Stimulated activated CD8-positive, alpha-beta memory T cell treated with anti-CD3 and anti-CD28 coated beads, Interleukin-12 subunit alpha, Interleukin-12 subunit beta, amount 100 ng/mL, for 24 hours (primary cell): Measurements from ENCODE around the gene VWA3B.
"Not testable (repeated sequence)": the region's sequence is repeated elsewhere in the genome, so short reads cannot be mapped to it uniquely, and the experiment has no call there.

ENCODE experiments used
- DNase-seq: peaks from one replicate; pipeline ENCODE4 v3.0.0-alpha.2; 2020; ENCODE audit errors: extremely low read depth

Gene VWA3B, protein sequence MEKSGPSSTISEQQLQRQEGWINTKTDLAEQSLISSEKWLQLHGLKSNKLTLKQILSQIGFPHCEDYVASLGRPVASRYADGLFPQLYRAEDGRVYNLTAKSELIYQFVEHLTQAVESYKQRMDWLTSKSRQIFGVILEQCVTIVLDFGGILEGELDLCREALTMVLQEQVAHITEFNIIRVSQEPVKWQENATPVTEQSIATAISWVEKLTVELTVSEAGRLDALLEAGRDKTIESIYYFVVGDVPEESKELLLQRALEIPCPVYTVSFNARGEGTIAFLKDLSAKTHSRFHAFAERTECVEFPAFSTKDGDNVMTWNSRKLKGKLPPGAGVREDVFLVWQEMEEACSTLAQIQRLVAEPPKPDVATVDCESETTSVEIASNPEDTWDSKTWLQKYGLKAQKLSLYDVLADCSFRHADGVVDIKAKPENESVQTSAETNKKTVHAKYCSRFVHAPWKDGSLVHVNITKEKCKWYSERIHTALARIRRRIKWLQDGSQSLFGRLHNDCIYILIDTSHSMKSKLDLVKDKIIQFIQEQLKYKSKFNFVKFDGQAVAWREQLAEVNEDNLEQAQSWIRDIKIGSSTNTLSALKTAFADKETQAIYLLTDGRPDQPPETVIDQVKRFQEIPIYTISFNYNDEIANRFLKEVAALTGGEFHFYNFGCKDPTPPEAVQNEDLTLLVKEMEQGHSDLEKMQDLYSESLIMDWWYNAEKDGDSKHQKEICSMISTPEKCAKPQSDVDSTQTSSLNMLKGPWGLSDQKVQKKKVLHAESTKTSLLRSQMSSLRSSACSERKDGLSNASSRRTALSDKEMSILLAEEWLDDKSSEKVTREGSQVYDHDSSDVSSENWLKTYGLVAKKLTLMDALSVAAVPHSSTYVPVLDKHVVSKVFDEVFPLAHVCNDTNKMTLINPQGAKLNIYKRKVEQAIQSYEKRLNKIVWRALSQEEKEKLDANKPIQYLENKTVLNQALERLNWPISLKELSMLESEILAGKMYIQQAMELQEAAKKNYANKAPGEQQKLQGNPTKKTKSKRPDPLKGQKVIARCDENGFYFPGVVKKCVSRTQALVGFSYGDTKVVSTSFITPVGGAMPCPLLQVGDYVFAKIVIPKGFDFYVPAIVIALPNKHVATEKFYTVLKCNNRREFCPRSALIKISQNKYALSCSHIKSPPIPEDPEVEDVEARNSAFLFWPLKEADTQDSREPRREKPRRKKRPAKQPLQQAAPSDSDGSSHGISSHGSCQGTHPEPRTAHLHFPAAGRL (N-terminal part only)

GRCh38 chr2:98086491-98087446, at the start of gene VWA3B:
Gene VWA3B (plus strand): TSS chr2:98087167. CDS start chr2:98093093, 5,926 bp downstream.
- DNase-seq, result peak; percentile 20

- no peak for DNase-seq
These were observed 49.8 kb upstream of the VWA3B start for GRCh38 chr2:98037206-98037605.

GRCh38 chr2:98037666-98038336, 49.2 kb upstream of the VWA3B start:
- no peak for DNase-seq

DNA sequence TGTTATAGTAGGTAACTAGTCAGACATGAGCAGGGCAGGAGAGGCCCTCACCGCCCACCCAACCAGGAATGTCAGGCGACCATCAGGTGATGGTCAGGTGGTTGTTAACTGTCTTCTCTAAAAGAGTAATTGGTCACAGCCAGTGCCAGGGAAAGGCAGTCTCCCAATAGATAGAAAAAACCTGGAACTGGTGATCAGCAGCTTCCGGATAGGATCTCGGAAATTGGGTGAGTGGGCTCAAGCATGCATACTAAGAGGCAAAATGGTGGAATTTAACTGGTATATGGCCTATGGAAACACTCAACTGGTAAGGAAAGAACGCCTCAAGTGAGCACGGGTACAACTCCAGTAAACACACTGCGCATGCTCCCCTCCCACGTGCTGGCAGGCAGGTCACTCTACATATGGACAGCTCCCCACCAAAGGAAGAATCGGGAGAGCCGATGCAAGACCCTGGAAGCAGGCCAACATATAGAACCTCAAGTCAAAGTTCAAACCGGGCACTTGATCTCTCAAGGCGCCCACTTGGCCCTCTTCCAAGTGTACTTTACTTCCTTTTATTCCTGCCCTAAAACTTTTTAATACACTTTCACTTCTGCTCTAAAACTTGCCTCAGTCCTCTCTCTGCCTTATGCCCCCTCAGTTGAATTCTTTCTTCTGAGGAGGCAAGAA, 47.7 kb upstream of the VWA3B start:
- DNase-seq, result no peak

- DNase-seq, result no peak
These were observed 46.5 kb upstream of the VWA3B start for GRCh38 chr2:98040331-98040939.

- DNase-seq, result no peak
These were observed 43.9 kb upstream of the VWA3B start for GRCh38 chr2:98043101-98043500.

GRCh38 chr2:98044730-98045129, 42.2 kb upstream of the VWA3B start:
- not testable (repeated sequence) for DNase-seq

DNA sequence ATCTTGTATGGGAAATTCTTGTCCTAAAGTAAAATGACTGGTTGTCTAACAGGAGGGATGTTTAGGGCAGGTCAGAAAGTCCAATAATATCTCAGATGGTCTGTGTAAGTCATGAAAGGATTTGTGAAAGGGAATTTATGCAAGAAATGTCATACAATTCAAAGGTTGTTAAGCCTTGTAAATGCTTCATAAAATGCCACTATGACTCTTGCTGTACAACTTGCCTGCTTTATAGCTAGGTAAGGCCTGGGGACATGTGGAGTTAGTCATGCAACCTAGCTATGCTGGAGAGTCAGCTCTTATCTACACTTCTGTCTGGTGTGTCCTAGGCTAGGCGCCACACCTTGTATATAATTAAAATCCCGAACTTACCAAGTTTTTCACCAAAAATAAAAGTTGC, 36.9 kb upstream of the VWA3B start:
- no peak for DNase-seq

DNA sequence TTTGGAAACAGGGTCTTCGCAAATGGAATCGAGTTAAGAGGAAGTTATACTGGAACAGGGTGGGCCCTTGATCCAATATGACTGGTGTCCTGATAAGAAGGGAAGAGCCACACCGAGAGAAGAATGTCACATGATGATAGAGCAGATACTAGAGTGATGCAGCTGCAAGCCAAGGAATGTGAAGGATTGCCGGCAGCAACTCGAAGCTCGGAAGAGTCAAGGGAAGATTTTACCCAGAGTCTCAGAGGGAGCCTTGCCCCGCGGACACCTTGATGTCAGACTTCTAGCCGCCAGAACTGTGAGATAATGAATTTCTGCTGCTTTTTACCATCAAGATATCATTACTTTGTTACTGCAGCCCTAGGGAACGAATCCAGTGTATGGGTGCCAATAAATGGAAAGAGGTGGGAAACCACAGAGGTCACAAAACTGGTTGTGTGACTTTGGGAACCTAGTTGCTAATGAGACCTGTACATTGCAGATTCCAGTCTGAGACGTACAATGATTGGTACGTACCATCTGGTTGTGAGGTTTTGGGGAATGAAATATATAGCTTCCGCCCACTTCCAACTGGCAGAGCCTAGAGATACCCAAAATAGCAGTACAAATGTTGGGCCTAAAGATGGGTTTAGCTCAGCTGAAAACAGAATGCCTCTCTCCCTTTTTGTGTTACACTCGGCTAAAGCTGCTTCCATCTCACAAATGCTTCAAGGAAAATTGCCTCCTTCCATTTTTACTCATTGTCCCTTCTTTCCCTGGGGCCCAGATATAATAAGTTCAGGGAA, 28.6 kb upstream of the VWA3B start:
- no peak for DNase-seq

DNA sequence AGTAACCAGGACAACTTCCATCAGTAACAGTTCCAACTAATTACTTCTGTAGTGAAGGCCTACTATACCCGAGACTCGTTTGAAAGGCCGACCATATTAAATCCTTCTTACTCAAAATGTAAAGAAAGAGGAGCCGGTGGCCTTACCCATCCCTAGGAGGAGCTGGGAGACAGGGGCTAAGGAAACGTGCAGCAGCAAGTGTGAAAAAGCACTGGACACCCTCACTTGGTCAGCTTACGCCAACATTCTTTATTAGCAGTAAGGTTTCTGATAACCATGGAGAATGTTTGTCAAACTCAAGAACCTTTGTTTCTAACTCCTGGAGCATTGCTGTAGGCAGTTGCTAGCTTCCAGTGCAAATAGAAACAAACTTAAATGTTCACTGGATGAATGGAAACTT, 26.7 kb upstream of the VWA3B start:
- no peak for DNase-seq

- DNase-seq, result no peak
These were observed 23.6 kb upstream of the VWA3B start for GRCh38 chr2:98063291-98063854.

DNA sequence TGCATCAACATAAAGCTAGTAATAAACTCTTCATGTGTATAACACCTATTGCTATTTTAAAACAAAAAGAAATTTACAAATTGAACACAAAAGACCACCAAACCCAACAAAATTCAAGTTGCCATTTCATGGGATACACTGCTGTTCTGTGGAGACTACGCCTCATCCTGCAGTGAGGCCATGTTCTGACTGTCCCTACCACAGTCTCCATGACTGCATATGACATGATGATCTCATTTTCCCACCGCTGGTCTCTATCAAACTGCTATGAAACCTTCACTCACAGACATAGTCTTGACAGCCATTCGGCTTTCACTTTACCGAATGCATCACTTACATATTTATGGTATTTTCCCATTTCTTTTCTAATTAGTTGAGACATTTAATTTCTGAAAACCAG, 21.2 kb upstream of the VWA3B start:
- no peak for DNase-seq

GRCh38 chr2:98067160-98067559, 19.8 kb upstream of the VWA3B start:
- DNase-seq, result no peak

DNA sequence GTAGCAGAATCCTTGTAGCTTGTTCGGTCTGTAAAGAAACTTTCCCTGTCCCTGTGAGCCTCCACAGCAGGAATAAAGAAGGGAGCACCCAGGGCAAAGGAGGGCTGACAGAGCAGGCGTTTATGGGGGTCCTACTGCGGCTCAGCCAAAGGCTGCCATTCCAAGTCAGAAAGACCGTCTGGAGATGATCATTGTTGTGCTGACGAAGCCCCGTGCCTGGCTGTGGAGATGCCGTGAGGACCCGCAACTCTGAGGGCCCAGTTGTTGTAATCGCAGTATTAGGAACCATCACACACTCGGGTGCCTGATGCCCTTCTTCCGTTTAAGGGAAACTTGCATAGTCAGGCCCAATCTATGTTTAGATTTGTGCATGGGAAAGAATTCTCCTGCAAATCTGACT, 16.9 kb upstream of the VWA3B start:
- no peak for DNase-seq

DNA sequence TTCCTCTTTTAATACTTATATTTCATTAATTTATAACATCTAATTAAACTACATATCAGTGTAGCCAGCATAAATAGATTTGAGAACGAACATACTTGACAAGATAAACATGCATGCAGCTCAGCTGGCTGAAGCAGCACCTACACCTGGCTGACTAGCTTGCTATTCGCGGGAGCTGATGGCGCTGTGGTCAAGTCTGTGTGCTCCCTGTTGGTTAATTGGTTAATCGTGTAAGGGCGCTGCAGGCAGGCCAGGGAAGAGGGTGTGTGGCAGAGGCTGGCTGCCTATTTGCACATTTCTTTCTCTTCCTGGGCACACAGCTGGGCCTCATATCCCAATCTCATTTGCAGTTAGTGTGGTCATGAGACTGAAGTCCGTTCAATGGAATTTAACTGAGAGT, 14.5 kb upstream of the VWA3B start:
- no peak for DNase-seq

DNA sequence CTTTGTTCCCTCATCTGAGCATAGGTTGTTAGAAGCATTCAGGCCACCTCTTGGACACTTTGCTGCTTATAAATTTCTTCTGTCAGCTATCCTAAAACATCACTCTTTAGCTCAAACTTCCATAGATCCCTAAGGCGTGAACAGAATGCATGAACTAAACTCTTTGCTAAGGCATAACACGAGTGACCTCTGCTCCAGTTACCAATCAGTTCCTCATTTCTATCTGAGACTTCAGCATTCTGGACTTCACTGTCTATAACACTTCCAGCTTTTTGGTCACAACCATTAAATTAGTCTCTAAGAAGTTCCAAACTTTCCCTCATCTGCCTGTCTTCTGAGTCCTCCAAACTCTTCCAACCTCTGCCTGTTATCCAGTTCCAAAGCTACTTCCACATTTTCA, 8.3 kb upstream of the VWA3B start:
- DNase-seq, result no peak

DNA sequence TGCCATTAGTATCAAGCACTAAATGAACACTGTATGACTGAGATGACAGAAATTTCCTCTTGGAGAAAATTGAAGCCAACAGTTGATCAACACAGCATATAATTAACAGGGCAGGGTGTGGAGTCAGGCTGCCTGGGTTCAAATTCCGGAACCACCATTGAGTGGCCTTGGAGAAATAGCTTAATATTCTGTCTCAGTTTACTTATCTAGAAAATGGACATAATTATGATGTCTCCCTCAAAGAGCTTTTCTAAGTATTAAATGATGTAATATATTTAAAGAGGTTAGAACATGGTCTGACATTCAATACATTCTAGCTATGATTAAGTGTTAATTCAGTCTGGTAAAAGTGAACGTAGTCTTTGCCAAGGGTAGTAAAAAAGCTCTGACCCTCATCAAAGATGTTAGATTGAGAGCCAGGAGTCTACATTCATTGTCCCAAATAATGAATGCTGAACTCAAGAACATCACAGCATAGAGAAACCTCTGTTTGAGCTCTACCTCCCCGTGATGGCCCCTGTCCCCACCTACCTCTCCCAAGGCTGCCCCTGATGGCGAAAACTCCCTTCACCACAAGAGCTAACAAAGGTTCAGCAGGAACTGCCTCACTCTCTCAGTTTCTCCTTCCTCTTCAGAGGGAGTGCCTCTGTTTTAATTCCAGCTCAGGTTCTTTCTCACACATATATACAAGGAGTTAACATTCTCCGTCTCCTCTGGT, 2.7 kb upstream of the VWA3B start:
- no peak for DNase-seq

- DNase-seq, result no peak
These were observed 2.1 kb upstream of the VWA3B start for GRCh38 chr2:98084869-98085238.
